22Rv1 (cell line): ENCODE data around the gene MAP3K20.

Experiments
- H3K27ac ChIP-seq: fragments of 450-650 bp; 2 replicates; pipeline ENCODE4 v1.5.1; 2017
- ZFX ChIP-seq: fragments of 450-650 bp; IDR thresholded peaks from 2 replicates; pipeline ENCODE4 v1.6.1; 2017; ENCODE audit warnings: antibody characterized with exemption, borderline replicate concordance
- TF ChIP-seq, protein P1 (sequence below): fragments of 450-650 bp; IDR thresholded peaks from 2 replicates; pipeline ENCODE4 v1.5.1; 2017; ENCODE audit warnings: mild to moderate bottlenecking

The MAP3K20 gene

DNA sequence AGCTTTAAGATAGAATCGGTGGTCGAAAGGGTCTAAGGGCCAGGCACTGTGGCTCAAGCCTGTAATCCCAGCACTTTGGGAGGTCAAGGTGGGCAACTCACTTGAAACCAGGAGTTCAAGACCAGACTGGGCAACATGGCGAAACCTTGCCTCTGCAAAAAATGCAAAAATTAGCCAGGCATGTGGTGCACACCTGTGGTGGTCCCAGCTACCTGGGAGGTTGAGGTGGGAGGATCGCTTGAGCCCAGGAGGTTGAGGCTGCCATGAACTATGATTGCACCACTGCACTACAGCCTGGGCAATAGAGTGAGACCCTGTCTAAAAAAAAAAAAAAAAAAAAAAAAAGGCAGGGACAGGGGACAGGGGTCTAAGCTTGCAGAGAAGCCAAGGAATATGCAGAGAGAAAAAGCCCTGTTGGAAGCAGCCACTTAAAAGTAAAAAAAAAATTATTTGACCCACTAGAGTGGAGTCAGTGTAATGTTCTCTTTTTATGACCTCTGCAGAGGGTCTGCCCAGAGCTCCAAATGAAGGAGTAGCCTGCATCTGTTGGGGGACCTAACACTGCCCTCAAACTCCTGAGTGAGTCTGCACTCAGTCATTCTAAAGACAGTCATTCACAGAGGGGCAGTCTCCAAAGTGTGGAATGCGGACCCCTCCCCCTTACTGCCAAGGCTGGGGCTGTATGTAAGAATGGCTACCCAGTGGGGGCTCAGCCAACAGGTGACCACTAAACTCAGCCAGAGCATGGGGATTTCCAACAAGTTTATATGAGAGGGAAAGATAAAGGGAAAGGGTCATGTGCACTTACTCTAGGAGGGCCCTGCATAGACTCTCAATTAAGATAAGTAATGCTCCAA is 160.5 kb downstream of the MAP3K20 start:
- no peak overlapping the region for H3K27ac ChIP-seq
- TF ChIP-seq, protein P1, sequence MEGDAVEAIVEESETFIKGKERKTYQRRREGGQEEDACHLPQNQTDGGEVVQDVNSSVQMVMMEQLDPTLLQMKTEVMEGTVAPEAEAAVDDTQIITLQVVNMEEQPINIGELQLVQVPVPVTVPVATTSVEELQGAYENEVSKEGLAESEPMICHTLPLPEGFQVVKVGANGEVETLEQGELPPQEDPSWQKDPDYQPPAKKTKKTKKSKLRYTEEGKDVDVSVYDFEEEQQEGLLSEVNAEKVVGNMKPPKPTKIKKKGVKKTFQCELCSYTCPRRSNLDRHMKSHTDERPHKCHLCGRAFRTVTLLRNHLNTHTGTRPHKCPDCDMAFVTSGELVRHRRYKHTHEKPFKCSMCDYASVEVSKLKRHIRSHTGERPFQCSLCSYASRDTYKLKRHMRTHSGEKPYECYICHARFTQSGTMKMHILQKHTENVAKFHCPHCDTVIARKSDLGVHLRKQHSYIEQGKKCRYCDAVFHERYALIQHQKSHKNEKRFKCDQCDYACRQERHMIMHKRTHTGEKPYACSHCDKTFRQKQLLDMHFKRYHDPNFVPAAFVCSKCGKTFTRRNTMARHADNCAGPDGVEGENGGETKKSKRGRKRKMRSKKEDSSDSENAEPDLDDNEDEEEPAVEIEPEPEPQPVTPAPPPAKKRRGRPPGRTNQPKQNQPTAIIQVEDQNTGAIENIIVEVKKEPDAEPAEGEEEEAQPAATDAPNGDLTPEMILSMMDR = no peak
- TF ChIP-seq ZFX = no peak

DNA sequence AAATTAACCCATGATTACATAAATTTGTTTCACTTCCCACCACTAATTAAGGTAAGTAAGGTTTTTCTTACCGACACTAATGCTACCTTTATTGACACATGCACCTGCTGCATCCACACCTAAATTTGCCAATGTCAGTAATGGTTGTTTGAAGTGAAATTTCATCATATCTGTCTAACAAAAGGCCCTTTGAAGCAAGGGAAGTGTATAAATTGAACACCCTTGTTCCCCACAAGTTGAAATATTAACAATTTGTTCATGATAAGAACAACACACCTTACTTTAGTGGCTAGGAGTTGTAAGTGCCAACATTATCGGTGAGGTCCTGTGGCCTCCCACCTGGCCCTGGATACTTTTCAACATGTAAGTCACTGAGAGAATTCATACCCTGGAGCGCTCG is 162.7 kb downstream of the MAP3K20 start:
- TF ChIP-seq, protein P1 = no peak
- no peak for TF ChIP-seq ZFX
- no peak overlapping the region for H3K27ac ChIP-seq

GRCh38 chr2:173238831-173239230 is 163.2 kb downstream of the MAP3K20 start:
- H3K27ac ChIP-seq = no peak overlapping the region
- TF ChIP-seq ZFX = no peak
- TF ChIP-seq, protein P1 = no peak

DNA sequence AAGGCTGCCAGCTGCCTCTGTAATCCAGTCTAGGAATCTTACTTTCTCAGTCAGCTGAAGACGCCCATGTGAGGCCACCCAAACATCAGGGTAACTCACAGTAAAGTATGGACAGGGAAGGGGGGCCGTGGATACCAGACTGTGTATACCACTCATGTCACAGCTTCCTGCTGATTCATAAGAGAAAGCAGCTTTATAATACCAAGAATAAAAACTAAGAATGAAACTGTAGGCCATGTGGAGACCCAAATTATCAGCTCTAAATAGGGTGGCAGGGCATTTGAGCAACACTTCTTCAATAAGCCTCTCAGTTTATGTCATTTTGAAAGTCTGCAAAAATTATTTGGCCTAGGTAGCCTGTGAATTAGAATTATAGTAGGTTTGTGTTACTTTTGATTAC is 164.0 kb downstream of the MAP3K20 start:
- TF ChIP-seq, protein P1 = no peak
- TF ChIP-seq ZFX = no peak
- no peak overlapping the region for H3K27ac ChIP-seq

- TF ChIP-seq, protein P1 = no peak
- no peak for TF ChIP-seq ZFX
- no peak overlapping the region for H3K27ac ChIP-seq
Observed at GRCh38 chr2:173240083-173240482, 164.4 kb downstream of the MAP3K20 start.

DNA sequence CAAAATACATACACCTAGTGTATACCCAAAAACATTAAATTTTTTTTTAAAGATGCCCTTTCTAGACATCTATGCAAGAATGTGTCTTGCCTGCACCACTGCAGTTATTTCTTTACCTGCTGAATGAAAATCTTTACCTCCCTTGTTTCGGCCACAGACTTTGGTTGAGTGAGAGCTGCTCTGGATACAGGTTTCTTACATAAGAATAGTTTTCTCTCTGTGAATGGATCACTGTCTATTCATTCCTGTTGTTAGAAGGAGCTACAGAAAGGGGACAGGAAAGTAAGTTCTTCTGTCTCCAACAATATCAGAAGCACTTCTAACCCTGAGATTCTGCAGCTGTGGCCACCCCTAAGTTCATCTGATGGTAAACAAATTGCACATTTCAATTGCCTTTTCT is 166.0 kb downstream of the MAP3K20 start:
- no peak overlapping the region for H3K27ac ChIP-seq
- no peak for TF ChIP-seq ZFX
- TF ChIP-seq, protein P1 = no peak

GRCh38 chr2:173247156-173247555 is 171.5 kb downstream of the MAP3K20 start:
- H3K27ac ChIP-seq = no peak overlapping the region
- no peak for TF ChIP-seq ZFX
- TF ChIP-seq, protein P1 = no peak
